GM19438 (cell line): ENCODE measurements around the gene EIF3B.

ENCODE experiments used
- ATAC-seq: cut with Tn5 transposase; IDR thresholded peaks from one replicate; pipeline ENCODE4 v1.9.1; 2021; ENCODE audit warnings: low read depth; ENCODE audit not compliant: unreplicated experiment

The EIF3B gene

GRCh38 chr7:2421943-2422310, 67.3 kb downstream of the EIF3B start:
- ATAC-seq = no peak

GRCh38 chr7:2425749-2426148, 71.1 kb downstream of the EIF3B start:
- ATAC-seq = no peak
